ENCODE data around the gene NLRC3.

DNA sequence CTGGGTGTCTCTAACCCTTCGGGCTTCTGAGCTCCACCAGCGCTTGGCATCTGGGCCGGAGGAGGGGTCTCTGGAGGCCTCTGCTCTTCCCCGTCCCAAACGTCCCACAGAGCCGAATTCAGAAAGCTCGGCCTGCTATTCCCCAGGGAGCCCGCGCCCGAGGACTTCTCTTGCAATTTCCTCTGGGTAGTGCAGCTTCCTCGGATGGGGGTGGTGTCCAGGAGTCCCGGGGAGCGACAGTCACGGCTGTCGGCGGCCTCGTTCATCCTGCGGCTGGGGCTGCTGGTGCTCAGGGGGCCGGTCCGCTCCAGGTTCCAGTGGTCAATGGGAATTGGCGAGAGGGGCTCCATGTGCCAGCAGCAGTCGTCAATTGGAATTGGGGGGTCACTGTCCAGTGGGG is 11.8 kb upstream of the NLRC3 start:
- TF ChIP-seq, protein P1, sequence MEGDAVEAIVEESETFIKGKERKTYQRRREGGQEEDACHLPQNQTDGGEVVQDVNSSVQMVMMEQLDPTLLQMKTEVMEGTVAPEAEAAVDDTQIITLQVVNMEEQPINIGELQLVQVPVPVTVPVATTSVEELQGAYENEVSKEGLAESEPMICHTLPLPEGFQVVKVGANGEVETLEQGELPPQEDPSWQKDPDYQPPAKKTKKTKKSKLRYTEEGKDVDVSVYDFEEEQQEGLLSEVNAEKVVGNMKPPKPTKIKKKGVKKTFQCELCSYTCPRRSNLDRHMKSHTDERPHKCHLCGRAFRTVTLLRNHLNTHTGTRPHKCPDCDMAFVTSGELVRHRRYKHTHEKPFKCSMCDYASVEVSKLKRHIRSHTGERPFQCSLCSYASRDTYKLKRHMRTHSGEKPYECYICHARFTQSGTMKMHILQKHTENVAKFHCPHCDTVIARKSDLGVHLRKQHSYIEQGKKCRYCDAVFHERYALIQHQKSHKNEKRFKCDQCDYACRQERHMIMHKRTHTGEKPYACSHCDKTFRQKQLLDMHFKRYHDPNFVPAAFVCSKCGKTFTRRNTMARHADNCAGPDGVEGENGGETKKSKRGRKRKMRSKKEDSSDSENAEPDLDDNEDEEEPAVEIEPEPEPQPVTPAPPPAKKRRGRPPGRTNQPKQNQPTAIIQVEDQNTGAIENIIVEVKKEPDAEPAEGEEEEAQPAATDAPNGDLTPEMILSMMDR (IDR thresholded peaks at IDR 0.05) = no peak
- TF ChIP-seq POLR2A (IDR thresholded peaks at IDR 0.05) = no peak

Data from esophagus squamous epithelium (tissue), 4 donors.